ENCODE measurements around the gene KCNH4. TPM values are rescaled to one million over a fixed set of nuclear protein-coding genes. Genes with fewer than 3 reads are reported as not detected.

The KCNH4 gene
- total and polyA plus RNA-seq, 4 donors, result 0.01 TPM; not detected in 3

GRCh38 chr17:42130310-42130936, 50.5 kb downstream of the KCNH4 start (continued):
- TF ChIP-seq FOXA1 (IDR thresholded peaks at IDR 0.05) (no peak), SP1 (IDR thresholded peaks at IDR 0.05) (no peak), HNF4G (IDR thresholded peaks at IDR 0.05) (no peak), NR2F2 (IDR thresholded peaks at IDR 0.05) (no peak), GABPA (IDR thresholded peaks at IDR 0.05 in 1 of 2, conservative IDR thresholded peaks at IDR 0.05 in 1 of 2) (no peak), MAX (IDR thresholded peaks at IDR 0.05) (no peak)

GRCh38 chr17:42129109-42129837, 51.7 kb downstream of the KCNH4 start:
- H3K36me3 ChIP-seq (ENCODE audit: control insufficient read depth in 4 of 4, insufficient read depth in 3 of 4, low read depth in 1 of 4, low read length in 3 of 4), result peaks cover 14 to 46% (median 40%) of the 10 kb centered on the region in 4 donors
- H3K4me3 ChIP-seq (ENCODE audit: low read depth in 1 of 3, low read length in 3 of 3), result no peak overlapping the region
- no peaks in the 10 kb centered on the region for H3K27me3 ChIP-seq (ENCODE audit: control insufficient read depth in 4 of 4, insufficient read depth in 4 of 4, low read length in 3 of 4)
- TF ChIP-seq JUND (IDR thresholded peaks at IDR 0.05), result no peak
- TF ChIP-seq FOXA1 (IDR thresholded peaks at IDR 0.05), result no peak
- peak in 1 of 2 donors; percentile 43 for TF ChIP-seq RAD21 (IDR thresholded peaks at IDR 0.05)
- no peak for TF ChIP-seq REST (IDR thresholded peaks at IDR 0.05)
- TF ChIP-seq SP1 (IDR thresholded peaks at IDR 0.05), result peak; percentile 89
- TF ChIP-seq RXRA (IDR thresholded peaks at IDR 0.05), result peak; percentile 77 to 91
- no peak for TF ChIP-seq MAX (IDR thresholded peaks at IDR 0.05)
- TF ChIP-seq EGR1 (IDR thresholded peaks at IDR 0.05; ENCODE audit: low read depth in 2 of 2), result no peak
- TF ChIP-seq TAF1 (conservative IDR thresholded peaks at IDR 0.05), result no peak
- TF ChIP-seq FOXA2 (IDR thresholded peaks at IDR 0.05), result no peak
- TF ChIP-seq HNF4A (conservative IDR thresholded peaks at IDR 0.05), result no peak
- TF ChIP-seq NR2F2 (IDR thresholded peaks at IDR 0.05), result peak; percentile 99
- TF ChIP-seq ZBTB33 (IDR thresholded peaks at IDR 0.05), result no peak
- no peak for TF ChIP-seq YY1 (IDR thresholded peaks at IDR 0.05)
- no peak for TF ChIP-seq CTCF (IDR thresholded peaks at IDR 0.05; ENCODE audit: low read depth, low read length, missing input control)
- TF ChIP-seq ATF3 (IDR thresholded peaks at IDR 0.05), result no peak
- TF ChIP-seq HNF4G (IDR thresholded peaks at IDR 0.05), result no peak
- TF ChIP-seq GABPA (IDR thresholded peaks at IDR 0.05 in 1 of 2, conservative IDR thresholded peaks at IDR 0.05 in 1 of 2), result no peak
- H3K9me3 ChIP-seq (ENCODE audit: control insufficient read depth in 4 of 4, low read length in 3 of 4), result no peaks in the 10 kb centered on the region
- WGBS, result 80% methylated on average over 8 of the region's 8 CpGs
- H3K27ac ChIP-seq (ENCODE audit: low read depth in 1 of 2, low read length in 2 of 2), result peak overlapping the region; percentile 50 to 64
- peaks cover 0 to 12% (median 7%) of the 10 kb centered on the region in 4 donors for H3K4me1 ChIP-seq (ENCODE audit: control insufficient read depth in 4 of 4, insufficient read depth in 4 of 4, low read length in 3 of 4)
- H3K9ac ChIP-seq (ENCODE audit: low read depth in 1 of 2, low read length in 2 of 2), result no peak overlapping the region
- no peak for DNase-seq (ENCODE audit: low spot score)
